GM18498 (cell line): ENCODE data around the gene P2RY8.
A peak's percentile ranks its signal among the peaks of the same experiment; 100 is the strongest.
"Not testable (repeated sequence)": the region's sequence is repeated elsewhere in the genome, so short reads cannot be mapped to it uniquely, and the experiment has no call there.

Experiments
- ATAC-seq: cut with Tn5 transposase; IDR thresholded peaks from one replicate; pipeline ENCODE4 v1.9.1; 2021; ENCODE audit warnings: mild to moderate bottlenecking, moderate library complexity; ENCODE audit not compliant: unreplicated experiment

The P2RY8 gene

DNA sequence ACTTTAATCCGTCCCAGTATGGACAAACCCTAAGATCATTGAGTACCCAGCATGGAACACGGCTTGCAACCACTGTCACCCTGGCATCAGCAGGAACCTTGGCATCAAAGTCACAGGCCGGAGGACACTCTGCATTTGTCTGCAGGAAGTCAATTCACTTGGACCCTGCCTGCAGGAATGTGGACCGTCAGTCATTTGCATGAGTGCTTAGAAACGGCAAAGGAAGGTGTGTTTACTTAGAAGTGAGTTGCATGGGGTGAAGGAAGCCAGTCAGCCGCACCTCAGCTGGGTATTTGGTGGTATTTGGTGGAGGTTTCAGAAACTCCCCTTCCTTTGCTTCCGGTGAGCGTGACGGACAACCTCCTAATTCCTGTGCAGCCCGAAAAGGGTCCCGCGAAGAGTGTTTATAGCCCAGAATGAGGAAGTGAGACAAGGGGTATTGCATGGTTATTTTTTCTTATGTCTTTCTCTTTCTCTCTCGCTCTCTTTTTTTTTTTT lies 15.5 kb downstream of the P2RY8 start:
- ATAC-seq = peak; percentile 92

DNA sequence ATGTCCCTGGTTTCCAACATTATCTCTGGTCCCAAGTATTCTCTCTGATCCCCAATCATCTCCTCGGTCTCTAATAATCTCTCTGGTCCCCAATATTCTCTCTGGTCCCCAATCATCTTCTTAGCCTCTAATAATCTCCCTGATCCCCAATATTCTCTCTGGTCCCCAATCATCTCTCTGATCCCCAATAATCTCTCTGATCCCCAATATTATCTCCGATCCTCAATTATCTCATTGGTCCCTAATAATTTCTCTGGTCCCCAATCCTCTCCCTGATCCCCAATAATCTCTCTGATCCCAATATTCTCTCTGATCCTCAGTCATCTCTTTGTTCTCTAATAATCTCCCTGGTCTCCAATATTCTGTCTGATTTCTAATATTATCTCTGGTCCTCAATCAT lies 16.6 kb downstream of the P2RY8 start:
- ATAC-seq = no peak

DNA sequence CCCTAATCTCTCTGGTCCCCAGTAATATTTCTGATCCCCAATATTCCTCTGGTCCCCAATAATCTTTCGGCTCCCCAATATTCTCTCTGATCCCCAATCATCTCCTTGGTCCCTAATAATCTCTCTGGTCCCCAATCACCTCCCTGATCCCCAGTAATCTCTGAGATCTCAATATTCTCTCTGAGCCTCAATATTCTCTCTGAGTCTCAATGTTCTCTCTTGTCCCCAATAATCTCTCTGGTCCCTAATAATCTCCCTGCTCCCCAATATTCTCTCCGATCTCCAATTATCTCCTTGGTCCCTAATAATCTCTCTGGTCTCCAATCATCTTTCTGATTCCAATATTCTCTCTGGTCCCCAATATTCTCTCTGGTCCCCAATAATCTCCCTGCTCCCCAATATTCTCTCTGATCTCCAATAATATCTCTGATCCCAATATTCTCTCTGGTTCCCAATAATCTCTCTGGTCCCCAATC lies 17.9 kb downstream of the P2RY8 start:
- ATAC-seq = no peak

DNA sequence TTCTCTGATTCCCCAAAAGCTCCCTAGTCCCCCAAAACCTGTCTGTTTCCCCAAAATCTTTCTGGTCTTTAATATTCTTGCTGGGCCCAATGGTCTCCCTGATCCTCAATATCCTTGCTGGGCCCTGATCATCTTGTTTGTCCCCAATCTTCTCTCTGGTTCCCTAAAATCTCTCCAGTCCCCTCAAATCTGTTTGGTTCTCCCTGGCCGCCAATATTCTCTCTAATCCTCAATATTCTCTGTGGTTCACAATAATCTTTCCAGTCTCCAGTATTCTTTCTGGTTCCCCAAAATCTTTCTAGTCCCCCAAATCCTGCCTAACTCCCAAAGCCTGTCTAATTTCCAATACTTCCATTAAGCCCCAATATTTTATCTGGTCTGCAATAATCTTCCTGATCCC lies 18.5 kb downstream of the P2RY8 start:
- ATAC-seq = no peak

DNA sequence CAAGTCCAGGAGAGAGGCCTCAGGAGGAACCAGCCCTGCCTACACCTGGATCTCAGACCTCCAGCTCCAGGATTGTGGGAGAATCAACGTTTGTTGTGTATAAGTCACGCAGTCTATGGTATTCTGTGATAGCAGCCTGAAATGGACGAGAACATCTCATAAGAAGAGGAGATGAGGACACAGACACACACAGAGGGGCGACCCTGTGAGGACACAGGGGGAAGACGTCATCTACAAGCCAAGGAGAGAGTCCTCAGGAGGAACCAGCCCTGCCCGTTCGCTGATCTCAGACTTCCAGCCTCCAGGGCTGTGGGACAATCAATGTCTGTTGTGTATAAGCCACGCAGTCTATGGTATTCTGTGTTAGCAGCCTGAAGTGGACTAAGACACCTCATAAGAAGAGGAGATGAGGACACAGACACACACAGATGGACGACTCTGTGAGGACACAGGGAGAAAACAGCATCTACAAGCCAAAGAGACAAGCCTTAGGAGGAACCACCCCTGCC lies 20.3 kb downstream of the P2RY8 start:
- no peak for ATAC-seq

DNA sequence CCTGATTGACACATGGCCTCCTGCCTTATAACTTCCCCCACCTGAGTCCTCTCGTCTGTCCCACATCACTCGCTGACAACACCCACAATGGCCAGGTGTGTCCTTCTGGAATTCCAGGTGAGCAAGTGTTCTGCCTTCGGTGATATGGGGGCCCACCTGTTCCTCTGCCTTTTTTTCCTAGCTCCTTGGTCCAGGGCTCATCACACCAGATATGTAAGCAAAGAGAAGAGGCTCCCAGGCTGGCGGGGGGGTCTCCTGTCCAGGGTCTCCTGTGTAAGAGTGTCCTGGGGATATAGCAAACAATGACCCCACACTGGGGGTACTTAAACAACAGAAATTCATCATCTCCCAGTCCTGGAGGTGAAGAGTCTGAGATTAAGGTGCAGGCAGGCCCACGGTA lies 25.2 kb downstream of the P2RY8 start:
- ATAC-seq = no peak

DNA sequence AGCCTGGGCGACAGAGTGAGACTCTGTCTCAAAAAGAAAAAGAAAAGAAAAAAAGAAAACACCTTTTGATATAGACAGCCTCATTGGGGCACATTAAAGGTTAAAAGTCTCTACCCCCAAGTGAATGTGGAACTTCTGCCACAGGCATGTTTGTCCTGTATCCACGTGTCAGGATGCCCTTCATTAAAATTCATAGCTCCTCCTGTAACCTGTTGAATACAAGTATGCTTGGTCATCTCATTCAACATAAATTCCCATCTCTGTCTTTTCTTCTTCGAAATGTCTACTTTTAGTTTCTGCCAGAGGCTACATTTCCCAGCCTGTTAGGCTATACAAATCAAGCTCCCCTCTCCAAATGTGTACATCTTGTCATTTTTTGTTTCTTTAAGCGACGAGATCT lies 25.8 kb downstream of the P2RY8 start:
- no peak for ATAC-seq

DNA sequence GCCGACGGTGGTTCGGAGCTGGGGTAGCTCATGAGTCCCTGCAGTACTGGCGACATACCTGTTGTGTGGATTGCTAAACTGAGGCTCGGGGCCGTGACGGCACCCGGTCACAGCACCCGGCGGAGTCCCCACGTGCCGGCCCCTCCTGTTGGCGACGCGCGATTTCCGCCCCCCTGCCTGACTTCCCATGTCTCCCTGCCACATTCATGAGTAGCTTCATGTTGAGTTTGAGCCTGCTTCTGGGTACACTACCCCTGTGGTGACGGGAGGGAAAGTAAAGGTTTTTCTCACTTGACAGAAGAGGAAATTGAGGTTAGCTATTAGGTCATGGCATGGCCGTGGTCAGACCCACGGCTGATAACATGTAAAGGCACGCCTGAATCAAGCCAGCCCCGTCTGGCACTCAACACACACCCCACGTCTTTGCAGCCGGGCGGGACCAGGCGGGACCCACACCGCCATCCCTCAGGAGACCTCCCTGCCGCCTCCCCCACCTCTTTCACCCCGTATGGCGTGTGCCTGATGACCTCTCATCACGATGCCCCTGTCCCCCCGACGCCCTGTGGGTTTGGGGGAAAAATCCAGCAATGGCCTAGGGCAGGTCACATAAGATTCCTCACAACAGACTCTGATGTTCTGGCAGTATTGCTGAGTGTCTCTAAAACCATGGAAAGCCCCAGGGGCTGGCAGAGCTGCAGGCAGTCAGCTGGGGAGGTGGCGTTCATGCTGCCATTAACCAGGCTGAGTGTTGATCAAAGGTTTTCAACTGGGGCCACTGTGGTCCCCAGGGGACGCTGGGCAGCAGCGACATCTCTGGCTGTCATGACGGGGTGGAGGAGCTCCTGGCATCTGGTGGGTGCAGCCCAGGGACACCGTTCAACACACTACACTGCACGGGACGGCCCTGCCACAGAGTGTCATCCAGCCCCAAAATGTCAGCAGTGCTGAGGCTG lies 29.2 kb downstream of the P2RY8 start:
- ATAC-seq = peak; percentile 79

DNA sequence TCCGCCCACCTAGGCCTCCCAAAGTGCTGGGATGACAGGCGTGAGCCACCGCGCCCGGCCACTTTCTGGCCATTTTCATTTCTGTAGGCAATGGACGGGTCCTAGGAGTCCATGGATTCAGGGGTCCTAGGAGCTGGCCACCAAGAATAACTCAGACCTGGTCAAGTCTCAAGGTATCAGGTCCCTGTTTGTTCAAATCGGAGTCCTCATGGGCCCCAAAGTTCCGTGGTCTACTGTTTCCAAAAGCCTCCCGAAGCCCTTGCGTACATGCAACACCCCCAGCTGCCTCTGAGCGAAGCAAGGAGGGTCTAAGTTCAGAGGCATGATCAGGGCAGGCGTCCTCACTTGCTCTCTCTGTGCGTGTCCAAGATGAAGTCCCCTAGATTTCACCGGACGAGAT lies 30.1 kb downstream of the P2RY8 start:
- no peak for ATAC-seq

DNA sequence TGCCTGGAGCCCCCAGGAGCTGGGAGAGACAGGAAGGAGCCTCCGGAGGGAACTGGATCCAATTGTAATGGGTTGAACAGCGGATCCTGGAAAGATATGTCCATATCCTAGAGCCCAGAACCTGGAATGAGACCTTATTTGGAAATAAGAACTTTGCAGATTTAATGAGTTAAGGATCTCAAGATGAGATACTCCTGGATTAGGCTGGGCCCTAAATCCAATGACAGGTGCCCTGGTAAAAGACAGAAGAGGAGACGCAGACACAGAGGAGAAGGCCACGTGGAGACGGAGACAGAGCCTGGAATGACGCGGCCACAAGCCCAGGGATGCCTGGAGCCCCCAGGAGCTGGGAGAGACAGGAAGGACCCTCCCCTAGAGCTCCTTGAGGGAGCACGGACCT lies 34.1 kb downstream of the P2RY8 start:
- ATAC-seq = no peak

DNA sequence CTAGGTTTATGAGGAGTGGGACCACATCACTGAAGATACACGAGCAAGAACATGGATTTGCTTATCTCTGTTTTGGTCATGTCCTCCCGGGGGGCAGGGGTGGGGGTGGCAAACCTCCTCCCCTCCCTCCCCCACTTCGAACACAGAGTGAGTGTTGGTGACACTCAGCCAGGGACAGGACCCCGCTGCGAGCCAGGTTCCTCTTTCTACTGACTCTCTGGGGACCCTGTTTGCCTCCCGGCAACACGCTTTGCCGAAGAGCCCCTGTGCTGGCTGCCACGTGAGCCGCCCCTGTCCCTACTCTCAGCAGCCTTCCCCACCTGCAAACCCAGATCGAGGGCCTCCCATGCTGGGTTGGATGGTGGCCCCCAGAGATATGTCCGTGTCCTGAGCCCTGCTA lies 34.7 kb downstream of the P2RY8 start:
- peak; percentile 29 for ATAC-seq

DNA sequence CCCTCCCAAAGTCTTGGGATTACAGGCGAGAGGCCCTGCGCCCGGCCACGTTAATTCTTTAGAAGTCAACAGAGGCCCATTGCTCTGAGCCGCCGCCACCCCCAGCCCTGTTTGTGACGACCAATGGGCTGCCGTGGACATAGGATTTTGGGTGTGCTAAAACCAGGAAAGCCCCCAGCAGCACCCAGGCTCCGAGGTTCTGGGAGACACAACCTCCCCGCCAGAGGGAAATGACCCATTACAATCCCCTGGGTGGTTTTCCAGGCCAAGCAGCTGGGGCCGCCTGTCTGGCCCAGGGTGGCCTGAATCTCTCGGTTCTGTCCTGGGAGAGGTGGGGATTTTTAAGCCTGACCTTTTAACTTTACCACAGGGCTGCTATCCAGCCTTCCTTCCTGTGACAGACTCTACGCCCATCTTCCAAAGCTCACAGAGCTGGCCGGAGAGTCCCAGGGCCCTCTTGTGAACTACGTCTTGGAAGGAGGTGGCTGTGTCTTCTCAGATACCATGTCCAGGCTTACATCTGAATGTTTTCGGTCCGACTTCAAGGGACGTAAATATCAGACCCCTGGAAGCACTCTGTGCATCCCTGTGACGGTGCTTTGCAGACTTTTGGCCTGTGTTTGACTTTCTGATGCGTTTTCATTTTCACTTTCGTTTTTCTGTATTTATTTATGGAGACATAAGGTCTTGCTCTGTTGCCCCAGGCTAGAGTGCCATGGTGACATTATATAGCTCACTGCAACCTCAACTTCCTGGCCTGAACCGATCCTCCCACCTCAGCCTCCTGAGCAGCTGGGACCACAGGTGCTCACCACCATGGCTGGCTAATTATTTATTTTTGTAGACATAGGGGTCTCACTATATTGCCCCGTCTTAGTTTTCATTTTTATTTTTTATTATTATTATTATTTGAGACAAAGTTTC lies 36.0 kb downstream of the P2RY8 start:
- ATAC-seq = peak; percentile 61

DNA sequence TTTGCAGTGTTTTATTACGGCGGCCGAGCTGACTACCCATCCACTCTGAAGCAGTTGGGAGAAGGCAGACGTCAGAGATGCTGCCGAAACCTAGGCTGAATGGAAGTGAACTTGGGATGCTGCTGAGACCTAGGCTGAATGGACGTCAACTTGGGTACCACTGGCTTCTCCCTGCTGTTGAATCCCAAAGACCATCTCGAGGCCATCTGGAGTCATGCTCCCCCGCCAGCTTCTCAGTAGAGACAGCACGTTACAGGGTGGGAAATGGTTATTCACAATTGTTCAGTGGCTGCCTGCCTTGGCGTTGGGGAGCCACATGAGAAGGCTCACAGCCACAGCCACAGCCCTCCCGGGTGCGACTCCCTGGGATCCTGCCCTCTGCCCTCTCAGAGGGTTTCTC lies 40.9 kb downstream of the P2RY8 start:
- ATAC-seq = no peak

DNA sequence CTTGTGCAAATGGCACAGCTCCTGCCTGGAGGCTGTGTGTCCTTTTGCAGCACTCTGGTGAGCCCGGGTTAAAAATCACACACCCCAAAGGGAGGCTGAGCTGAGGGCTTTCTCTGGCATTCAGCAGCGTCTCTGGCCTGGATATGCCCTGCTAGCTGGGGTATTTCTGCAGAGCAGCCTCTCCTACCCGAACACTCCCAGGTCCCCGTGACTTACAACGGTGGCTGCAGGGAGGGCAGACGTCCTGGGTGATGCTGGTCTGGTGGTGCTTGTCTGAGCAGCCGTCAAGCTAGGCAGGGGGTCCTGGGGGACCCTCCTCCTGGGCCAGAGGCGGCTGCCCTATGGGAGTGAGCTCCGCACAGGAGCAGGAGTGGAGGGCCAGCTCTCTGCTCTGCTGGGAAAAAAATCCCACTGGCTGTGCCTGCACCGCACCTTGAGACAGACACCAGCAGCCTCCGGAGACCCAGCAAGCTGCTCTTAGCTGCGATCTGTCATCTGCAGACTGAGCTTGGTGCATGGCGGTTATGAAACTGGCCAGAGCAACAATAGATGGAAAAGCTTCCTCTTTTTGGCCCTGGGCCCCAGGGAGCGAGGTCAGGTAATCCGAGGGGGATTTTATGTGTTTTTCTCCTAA lies 43.0 kb downstream of the P2RY8 start:
- peak; percentile 59 for ATAC-seq

DNA sequence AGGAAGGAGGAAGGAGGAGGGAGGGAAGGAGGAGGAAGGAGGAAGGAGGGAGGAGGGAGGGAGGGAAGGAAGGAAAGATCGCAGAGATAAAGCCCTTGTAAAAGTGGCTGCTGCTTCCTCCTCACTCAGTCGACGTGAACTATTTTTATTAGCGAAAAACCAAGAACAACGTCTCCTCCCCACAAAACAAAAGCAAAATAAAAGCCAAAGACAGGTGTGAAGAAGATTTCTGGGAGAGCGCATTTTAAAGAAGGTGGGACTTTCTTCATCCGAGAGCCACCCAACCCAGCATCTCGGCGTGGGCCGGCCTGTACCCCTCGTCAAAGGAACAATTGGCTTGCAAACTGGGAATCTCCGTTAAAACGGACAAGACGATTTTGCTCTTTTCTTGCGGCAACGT lies 43.6 kb downstream of the P2RY8 start:
- peak; percentile 1 for ATAC-seq

DNA sequence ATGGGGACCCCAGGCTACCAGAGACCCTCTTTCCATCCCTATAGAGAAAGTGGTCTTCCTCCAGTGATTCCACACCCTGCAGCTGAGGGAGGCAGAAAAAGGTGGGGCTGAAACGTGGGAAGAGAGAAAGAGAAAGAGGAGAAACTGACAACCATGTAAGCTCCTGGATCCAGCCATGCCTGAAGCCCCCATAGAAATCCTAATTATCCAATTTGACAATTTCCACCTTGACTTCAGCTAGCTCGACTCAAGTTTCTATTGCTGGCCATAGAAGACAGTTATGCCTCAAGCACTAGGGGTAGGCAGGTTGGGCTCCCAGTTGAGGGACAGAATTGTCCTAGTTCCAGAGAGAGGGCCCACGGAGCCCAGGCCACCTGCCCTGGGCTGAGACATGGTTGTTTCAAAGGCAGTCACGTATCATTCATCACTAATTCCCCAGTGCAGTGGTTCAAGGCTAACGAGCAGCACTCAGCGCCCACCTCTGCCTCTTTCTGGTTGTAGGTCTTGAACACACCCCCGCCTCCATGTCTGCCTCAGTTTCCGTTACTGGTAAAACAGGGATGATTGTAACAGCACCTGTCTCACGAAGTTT lies 44.5 kb downstream of the P2RY8 start:
- ATAC-seq = no peak

DNA sequence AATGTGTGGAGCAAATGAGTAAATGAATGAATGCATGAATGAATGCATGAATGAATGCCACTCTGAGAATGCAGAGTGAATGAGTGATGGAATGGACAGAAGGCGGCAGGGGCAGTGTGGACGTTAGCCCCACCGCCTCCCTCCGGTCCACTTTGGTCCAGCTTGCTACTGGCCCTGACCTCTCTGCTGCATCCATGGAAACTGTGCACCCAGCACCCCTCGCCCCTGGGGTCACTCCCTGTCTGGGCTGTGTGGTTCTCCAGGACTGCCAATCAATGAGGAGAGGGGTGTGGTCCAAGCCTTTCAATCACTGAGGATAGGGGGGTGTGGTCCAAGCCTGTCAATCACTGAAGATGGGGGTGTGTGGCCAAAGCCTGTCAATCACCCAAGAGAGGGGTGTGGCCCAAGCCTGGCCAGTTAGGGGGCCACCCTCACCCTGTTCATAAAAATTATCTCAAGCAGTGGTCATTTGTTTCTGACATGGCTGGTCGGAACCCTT lies 45.1 kb downstream of the P2RY8 start:
- ATAC-seq = peak; percentile 74

DNA sequence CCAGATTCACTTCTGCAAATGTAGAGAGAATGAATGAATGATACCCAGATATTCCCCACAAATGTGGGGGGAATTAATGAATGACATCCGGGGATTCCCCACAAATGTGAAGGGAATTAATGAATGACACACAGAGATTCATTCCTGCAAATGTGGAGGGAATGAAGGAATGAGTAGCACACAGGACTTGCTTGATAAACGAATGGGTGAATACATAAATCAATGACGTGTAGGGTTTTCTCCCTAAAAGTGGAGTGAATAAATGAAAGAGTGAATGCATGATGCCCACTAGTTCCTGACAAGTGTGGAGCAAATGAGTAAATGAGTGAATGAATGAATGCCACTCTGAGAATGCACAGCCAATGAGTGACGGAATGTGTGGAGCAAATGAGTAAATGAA lies 45.7 kb downstream of the P2RY8 start:
- not testable (repeated sequence) for ATAC-seq

DNA sequence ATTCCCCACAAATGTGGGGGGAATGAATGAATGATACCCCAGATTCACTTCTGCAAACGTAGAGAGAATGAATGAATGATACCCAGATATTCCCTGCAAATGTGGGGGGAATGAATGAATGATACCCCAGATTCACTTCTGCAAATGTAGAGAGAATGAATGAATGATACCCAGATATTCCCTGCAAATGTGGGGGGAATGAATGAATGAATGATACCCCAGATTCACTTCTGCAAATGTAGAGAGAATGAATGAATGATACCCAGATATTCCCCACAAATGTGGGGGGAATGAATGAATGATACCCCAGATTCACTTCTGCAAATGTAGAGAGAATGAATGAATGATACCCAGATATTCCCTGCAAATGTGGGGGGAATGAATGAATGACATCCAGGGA lies 46.3 kb downstream of the P2RY8 start:
- not testable (repeated sequence) for ATAC-seq

DNA sequence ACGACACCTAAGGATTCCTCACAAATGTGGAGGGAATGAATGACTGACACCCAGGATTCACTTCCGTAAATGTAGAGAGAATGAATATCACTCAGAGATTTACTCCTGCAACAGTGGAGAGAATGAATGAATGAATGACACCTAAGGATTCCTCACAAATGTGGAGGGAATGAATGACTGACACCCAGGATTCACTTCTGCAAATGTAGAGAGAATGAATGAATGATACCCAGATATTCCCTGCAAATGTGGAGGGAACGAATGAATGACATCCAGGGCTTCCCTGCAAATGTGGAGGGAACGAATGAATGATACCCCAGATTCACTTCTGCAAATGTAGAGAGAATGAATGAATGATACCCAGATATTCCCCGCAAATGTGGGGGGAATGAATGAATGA lies 47.6 kb downstream of the P2RY8 start:
- not testable (repeated sequence) for ATAC-seq
